Activated T-helper 9 cell treated with anti-CD3 and anti-CD28 coated beads, Interleukin-2, amount 50 U/mL, for 16 hours (primary cell): ENCODE data around the gene WNT7B.

Experiments
- DNase-seq: peaks from one replicate; pipeline ENCODE4 v3.0.0-alpha.2; 2020; ENCODE audit warnings: low read depth

Gene WNT7B

DNA sequence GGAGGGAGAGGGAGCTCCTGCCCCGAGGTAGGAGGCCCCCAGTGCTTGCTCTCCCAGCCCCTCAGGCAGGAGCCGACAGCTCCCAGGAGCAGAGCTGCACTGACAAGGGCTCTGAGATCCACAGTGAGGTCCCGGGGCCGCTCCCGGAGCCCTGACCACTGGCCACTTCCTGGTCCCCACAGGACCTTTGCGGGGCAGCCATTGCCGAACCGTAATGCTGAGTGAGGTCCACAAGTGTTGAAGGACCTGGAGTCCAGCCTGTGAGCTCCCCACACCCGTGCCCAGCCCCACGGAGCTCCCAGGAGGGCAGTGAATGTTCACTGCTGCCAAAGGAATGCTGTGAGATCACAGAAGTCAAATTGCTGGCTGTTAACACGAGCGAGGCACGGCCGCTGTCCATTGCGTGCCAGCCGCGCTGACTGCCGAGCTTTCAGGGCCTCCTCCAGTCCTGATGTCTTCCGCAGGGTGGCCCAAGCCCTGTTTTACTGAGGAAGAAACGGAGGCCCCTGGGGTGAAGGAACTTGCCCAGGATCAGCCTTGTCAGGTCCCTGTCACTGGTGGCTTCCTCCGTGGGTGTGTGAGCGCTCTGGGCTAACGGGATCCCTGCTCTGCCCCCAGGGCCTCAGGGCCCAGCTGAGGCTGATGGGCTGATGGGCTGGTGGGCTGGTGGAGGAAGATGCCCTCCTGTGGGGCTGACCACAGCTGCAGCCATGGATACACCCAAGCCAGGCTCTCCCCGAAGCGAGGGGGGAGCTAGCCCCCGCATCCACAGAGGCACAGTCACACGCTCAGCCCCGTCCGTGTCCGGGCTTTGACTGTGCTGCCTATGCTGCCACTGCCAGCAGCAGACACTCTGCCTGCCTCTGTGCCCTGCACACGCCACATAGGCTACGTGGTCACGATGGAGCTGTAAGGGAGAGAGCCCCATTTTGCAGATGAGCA lies 70.8 kb downstream of the WNT7B start:
- DNase-seq, result no peak

GRCh38 chr22:45905326-45905923 lies 71.5 kb downstream of the WNT7B start:
- DNase-seq, result no peak

- DNase-seq, result no peak
Observed at GRCh38 chr22:45904236-45904635, 72.7 kb downstream of the WNT7B start.

GRCh38 chr22:45903355-45904135 lies 73.4 kb downstream of the WNT7B start:
- no peak for DNase-seq

GRCh38 chr22:45897736-45898135 lies 79.2 kb downstream of the WNT7B start:
- no peak for DNase-seq

DNA sequence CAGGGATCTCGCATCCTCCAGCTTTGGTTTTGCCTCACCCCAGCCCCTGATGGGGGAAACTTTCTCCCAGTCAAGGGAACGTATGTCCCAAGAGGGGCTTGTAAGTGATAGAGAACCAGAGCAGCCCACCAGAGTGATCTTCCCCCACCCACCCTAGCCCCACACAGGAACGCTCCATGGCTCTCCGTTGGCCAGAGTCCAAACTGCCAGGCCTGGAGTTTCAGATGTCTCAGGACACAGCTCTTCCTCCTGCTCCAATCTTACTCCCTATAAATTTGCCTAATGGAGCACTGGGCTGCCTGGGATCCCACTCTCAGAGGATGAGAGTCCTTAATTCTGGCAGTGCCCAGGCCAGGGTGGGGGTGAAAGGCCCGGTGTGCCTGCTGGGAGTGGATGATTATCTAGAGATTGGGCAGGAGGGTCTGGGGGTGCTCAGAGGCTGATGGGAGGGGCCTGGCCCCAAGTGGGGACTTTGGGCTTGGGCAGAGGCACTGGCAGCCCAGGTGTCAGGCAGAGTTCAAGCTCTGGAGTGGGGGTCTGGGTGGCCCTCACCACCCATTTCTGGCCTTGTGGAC lies 79.9 kb downstream of the WNT7B start:
- no peak for DNase-seq

DNA sequence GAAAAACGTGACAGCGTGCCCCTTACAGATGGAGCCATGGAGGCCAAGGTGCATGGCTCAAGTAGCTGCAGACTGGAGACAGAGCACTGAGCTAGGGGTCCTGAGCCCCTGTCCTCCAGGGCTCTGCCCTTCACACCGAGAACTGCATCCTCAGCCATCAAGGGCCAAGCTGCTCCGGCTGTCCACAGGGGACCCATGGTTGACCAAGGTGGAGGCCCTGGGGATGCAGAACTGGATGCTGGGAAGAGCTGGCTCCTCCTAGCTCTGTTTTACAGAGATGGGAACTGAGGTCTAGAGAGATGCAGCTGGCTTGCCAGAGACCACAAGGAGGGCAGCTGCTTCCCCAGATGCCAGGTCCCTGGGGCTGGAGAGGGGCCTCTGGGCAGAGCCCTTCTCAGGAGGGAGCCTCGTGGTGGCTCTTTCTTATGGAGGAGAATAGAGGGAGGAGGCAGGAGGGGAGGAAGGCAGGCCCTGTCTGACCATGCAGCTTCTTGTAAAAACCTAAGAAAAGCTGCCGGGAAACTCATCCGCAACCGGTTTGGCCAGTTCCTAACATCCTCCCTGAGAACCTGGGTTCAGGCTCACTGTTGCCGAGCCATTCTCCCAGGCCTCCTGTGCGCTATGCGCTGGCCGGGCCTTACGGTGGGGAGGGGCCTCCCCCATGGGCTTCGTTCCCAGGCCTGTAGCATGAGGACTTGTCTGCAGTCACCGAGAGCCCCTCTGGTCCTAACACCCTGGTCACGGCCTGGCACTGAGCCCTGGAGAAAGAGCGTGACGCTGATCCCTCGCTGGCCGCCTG lies 80.6 kb downstream of the WNT7B start:
- DNase-seq, result no peak

- DNase-seq, result no peak
Observed at GRCh38 chr22:45895436-45896152, 81.4 kb downstream of the WNT7B start.

DNA sequence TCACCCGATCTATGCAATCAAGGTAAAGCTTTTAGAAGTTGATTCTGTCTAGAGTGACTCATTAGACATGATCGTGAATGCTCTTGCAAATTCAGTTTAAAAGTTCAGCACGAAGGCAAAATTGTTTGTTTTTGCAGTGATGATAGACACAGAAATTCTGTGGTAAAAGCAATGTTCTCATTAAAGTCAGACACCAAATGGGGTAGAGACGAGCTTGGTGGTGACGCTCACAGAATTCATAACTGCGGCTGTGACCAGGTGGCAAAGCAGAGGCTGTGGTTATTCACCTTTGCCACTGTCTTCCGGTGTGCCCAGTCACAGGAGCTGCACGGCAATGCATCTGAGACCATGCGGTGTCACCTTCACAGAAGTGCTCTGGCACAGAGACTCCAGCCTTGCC lies 83.4 kb downstream of the WNT7B start:
- DNase-seq, result no peak

- no peak for DNase-seq
Observed at GRCh38 chr22:45892681-45893461, 84.1 kb downstream of the WNT7B start.

DNA sequence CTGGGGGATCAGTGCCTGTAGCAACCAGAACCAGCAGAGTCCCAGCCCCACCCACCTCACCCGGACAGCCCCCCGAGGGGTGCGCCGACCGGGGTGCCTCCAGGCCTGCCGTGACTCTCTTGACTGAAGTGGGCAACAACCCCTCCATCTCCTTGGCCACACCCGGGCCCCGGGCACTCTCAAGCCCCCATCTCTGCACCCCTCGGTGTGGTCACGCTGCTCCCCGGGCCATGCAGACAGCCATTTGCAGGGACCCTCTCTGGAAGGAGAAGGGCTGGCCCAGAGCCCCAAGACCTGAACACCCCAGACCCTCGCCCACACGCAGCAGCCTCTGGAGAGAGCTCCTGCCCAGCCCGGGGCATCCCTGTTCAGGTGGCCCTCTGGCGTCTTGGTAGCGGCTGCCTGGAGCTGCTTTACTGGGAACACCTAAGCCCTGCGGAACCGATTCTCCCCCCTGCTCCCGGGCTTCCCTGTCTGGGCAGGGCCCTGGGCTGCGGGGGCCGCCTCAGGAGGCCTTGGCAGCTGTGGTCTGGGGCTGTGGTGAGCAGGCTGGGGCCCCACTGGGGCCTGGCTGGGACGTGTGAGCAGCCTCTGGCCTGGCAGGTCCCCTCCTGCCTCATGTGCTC lies 84.9 kb downstream of the WNT7B start:
- DNase-seq, result no peak

DNA sequence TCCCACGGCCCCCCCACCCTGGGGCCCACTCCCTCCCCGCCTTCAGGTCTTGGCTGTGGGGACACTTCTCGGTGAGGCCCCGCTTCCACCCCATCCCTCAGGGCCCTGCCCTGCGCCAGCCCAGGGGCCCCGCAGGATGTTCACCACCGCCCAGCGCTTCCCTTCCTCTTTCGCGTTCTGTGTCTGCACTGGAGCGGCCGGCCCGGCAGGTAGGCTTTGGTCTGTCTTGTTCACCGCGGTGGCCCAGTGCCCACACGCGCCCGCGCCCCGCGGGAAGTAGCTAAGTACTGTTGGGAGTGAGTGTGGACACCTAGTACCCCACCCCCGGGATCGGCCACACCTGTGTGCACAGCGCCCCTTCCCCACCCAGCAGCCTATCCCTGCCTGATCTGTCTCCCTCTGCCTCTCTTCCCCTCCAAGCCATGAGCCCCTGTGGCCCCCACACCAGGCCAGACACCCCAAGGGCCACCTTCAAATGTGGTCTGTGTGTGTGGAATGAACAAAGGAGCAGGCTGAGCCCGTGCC lies 85.4 kb downstream of the WNT7B start:
- no peak for DNase-seq

DNA sequence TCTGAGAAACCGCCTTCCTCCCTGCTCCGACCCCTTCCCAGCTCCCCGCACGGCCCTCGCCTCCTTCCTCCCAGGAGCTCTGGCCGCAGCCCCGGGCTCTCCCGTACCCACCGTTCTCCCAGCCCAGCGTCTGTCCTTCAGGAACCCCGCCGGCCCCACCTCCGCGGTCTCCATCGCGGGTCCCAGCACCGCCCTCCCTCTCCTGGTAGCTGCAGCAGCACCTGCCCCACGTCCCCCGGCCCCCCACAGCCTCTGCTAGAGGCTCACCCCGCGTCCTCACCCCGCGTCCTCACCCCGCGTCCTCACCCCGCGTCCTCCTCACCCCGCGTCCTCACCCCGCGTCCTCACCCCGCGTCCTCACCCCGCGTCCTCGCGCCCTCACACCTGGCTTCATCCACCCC lies 85.9 kb downstream of the WNT7B start:
- no peak for DNase-seq

- DNase-seq, result no peak
Observed at GRCh38 chr22:45890351-45890635, 86.7 kb downstream of the WNT7B start.

DNA sequence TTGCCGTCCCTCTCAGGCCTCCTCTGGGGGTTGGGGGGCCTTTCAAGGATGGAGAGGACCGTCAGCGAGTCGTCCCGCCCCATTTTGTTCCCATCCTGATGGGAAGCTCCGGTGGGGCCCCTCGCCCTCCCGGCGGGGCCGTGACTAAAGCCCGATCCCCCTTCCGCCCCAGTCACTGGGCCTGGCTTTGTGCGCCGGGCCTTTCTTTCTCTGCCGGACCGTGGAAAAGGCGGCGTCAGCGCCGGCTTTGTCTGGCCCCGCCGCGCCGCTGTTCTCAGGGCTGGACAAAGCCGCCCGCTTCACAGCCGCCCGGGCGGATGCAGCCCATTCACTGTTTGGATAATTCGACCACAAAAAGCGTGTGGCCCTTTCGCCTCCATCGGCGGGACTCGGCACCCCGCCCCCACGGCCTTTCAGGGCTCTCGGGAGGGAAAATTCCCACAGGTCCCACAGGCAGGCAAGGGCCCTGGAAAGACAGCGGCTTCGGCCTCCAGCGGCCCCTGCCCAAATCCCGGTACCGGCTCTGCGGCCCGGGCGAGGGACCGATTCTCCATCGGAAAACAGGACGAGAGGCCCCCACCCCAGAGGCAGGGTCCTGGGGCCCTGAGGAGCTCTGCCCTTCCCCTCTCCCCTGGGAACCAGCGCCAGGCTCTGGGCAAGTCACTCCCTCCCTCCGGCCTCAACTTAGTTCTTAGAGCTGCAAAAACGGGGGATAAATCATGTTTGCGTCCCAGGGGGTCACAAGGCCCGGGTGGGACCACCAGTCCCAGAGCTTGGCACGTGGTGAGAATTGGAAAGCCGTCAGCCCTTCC lies 87.2 kb downstream of the WNT7B start:
- no peak for DNase-seq

DNA sequence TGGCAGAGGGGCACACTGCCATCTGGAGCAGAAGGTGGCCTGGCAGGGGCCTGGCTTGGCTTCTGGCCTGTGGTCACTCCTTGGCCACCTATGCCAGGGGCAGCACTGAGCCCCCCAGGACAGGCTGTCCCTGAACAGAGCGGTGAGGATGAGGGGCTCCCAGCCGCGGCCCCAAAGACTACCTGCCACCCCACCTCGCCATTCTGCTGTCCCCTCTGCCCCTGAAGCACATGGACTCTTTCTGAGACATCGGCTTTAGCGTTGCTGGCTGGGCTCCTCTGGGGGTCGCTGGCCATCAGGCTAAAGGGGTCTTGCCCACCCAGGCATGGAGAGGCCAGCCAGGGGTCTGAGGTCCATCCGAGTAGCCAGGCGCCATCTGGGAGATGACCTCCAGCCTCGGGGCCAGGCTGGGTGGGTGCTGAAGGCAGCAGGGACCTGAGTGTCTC lies 87.8 kb downstream of the WNT7B start:
- no peak for DNase-seq

DNA sequence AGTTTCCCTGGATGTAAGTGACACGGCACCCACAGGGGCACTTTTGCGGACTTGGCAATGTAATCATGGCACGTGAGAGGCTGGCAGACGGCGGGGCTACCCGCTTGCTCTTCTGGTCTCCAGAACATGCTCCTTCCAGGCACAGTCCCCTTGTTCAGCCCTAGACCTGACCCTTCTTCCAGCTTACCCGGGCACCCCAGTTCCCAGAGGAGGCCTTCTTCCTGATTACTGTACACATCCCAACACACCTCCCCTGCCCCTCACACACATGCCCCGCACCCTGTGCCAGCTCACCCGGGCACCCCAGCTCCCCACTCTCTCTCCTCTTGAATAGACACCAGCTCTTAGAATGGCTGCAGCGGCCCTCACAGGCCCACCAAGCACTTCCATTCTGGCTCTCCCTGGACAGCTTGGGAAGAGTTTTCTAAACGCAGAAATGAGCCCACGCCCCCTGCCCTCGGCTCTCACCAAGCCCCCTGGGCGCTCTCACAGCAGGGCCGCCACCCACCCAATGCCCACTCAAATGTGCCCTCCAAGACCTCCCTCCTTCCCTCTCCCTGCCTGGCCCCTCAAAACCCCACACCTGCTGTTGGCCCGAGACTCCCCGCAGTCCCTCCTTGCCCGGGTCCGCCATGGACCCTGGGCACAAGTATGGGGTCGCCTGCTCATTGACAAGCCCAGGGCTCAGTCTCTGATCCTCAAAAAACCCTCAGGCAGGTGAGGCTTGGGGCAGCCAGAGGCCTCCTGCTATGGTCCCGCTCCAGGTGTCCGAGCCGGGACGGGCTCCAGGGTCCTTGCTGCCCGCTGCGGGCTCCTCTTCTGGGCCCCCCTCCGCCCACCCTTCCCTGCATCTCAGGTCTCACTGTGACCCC lies 88.5 kb downstream of the WNT7B start:
- DNase-seq, result no peak
